K562 (cell line): ENCODE measurements around the gene PRKACA. TPM values are rescaled to one million over a fixed set of nuclear protein-coding genes. Genes with fewer than 3 reads are reported as not detected.

Experiments
- ARNT ChIP-seq, 2 experiments: fragments of 450-650 bp; IDR thresholded peaks; 2 replicates each; pipeline ENCODE4 v1.6.1; 2016; ENCODE audit warnings: mild to moderate bottlenecking in 1 of 2
- CAMTA2 ChIP-seq: fragments of 250-450 bp; sonication (Bioruptor Pico); conservative IDR thresholded peaks from 2 replicates; pipeline ENCODE4 v1.5.1; 2022
- CTCFL ChIP-seq: IDR thresholded peaks from 2 replicates; pipeline ENCODE4 v1.6.1; 2011; ENCODE audit warnings: borderline replicate concordance, low read depth, mild to moderate bottlenecking, moderate library complexity, low read length; ENCODE audit not compliant: insufficient read depth, poor library complexity, severe bottlenecking
- ESRRB ChIP-seq: fragments of 250-450 bp; sonication (Bioruptor Pico); IDR thresholded peaks from 2 replicates; pipeline ENCODE4 v1.5.0; 2020; ENCODE audit warnings: mild to moderate bottlenecking, moderate library complexity, borderline replicate concordance
- GABPA ChIP-seq: fragments of 200-800 bp; sonication (Bioruptor generic); conservative IDR thresholded peaks from 2 replicates; pipeline ENCODE4 v1.6.1; 2016; ENCODE audit warnings: low read depth, missing genetic modification characterization, missing compliant biosample characterization
- HDAC1 ChIP-seq, 2 experiments: fragments of 450-650 bp; IDR thresholded peaks; 2 replicates each; pipeline ENCODE4 v1.6.1; 2016 to 2017; ENCODE audit warnings: inconsistent platforms in 1 of 2, mild to moderate bottlenecking in 1 of 2, moderate library complexity in 1 of 2
- ILF3 ChIP-seq: fragments of 450-650 bp; IDR thresholded peaks from 2 replicates; pipeline ENCODE4 v1.6.1; 2018; ENCODE audit warnings: antibody characterized with exemption, mild to moderate bottlenecking, moderate library complexity, borderline replicate concordance
- KDM4B ChIP-seq, 2 experiments: fragments of 450-650 bp in 1 of 2; sonication (generic) in 1 of 2; IDR thresholded peaks; 2 replicates each; pipeline ENCODE4 v1.6.1; 2016 to 2017; ENCODE audit warnings: borderline replicate concordance in 2 of 2, antibody characterized with exemption in 1 of 2, low read depth in 1 of 2, mild to moderate bottlenecking in 1 of 2
- LCOR ChIP-seq: sonication (generic); formaldehyde crosslinking; IDR thresholded peaks from 2 replicates; pipeline ENCODE4 v1.8.0; 2022; ENCODE audit warnings: mild to moderate bottlenecking, missing genetic modification reagents
- PTTG1 ChIP-seq: fragments of 450-650 bp; IDR thresholded peaks from 2 replicates; pipeline ENCODE4 v1.6.1; 2016; ENCODE audit warnings: low read depth, mild to moderate bottlenecking, missing genetic modification characterization, missing compliant biosample characterization
- RBBP5 ChIP-seq: fragments of 200-600 bp; sonication (generic); IDR thresholded peaks from 2 replicates; pipeline ENCODE4 v1.6.1; 2012; ENCODE audit warnings: borderline replicate concordance, mild to moderate bottlenecking, low read length, control low read depth, inconsistent platforms; ENCODE audit not compliant: insufficient read depth, poor library complexity, severe bottlenecking
- SIN3A ChIP-seq, 2 experiments: fragments of 150-350 bp in 1 of 2; IDR thresholded peaks; 2 replicates each; pipeline ENCODE4 v1.6.1; 2011 to 2016; ENCODE audit warnings: borderline replicate concordance in 2 of 2, low read depth in 2 of 2, low read length in 2 of 2, mild to moderate bottlenecking in 2 of 2, moderate library complexity in 2 of 2; ENCODE audit not compliant: control insufficient read depth in 1 of 2
- SRSF3 ChIP-seq: fragments of 200-400 bp; formaldehyde crosslinking; IDR thresholded peaks from 2 replicates; pipeline ENCODE4 v1.6.1; 2016; ENCODE audit warnings: mild to moderate bottlenecking, low read length, moderate library complexity; ENCODE audit not compliant: insufficient read depth
- STAT6 ChIP-seq: sonication (generic); formaldehyde crosslinking; IDR thresholded peaks from 2 replicates; pipeline ENCODE4 v1.8.1; 2023; ENCODE audit warnings: mild to moderate bottlenecking, missing genetic modification reagents
- TAF9B ChIP-seq: fragments of 450-650 bp; IDR thresholded peaks from 2 replicates; pipeline ENCODE4 v1.6.1; 2018; ENCODE audit warnings: mild to moderate bottlenecking; ENCODE audit not compliant: partially characterized antibody
- TAL1 ChIP-seq: fragments of 450-650 bp; IDR thresholded peaks from 2 replicates; pipeline ENCODE4 v1.6.1; 2016; ENCODE audit warnings: mild to moderate bottlenecking
- TCF7 ChIP-seq: sonication (generic); IDR thresholded peaks from 2 replicates; pipeline ENCODE4 v1.6.1; 2016; ENCODE audit warnings: antibody characterized with exemption, borderline replicate concordance
- THAP7 ChIP-seq: fragments of 250-450 bp; sonication (Bioruptor Pico); IDR thresholded peaks from 2 replicates; pipeline ENCODE4 v1.5.0; 2021
- YY1 ChIP-seq, 3 experiments: IDR thresholded peaks; 2 replicates each; pipeline ENCODE4 v1.6.1; 2011; ENCODE audit warnings: low read length in 2 of 3, mild to moderate bottlenecking in 2 of 3, moderate library complexity in 2 of 3, borderline replicate concordance in 1 of 3, control low read depth in 1 of 3, low read depth in 1 of 3; ENCODE audit not compliant: insufficient read depth in 3 of 3, insufficient replicate concordance in 2 of 3, control insufficient read depth in 1 of 3, insufficient read length in 1 of 3; ENCODE audit errors: extremely low read depth in 1 of 3
- ZNF589 ChIP-seq: fragments of 200-800 bp; sonication (Bioruptor generic); IDR thresholded peaks from 2 replicates; pipeline ENCODE4 v1.6.1; 2016; ENCODE audit warnings: low read depth, missing genetic modification characterization, missing compliant biosample characterization
- polyA plus RNA-seq, 8 experiments: library from polyadenylated mRNA; depleted of rRNA in 4 of 8; stranded (reverse) in 5 of 8; unstranded in 3 of 8; fragments of >200 nt; fragmentation: Nextera tagmentation in 2 of 8; fragmentation: Illumina TruSeq in 1 of 8; extraction: Ambion mirVana in 2 of 8; extraction: Trizol in 1 of 8; gene quantifications; 2 replicates each; pipeline versions ENCODE4 v1.2.1 to v1.2.3, GENCODE V29; 2011 to 2014; ENCODE audit warnings: inconsistent platforms in 1 of 8, missing spikeins in 1 of 8
- total RNA-seq, 7 experiments: library from RNA; depleted of rRNA in 6 of 7; stranded (reverse); fragments of >200 nt in 6 of 7; fragmentation: Illumina TruSeq in 2 of 7; extraction: Trizol in 2 of 7; gene quantifications; 2 replicates each; pipeline versions ENCODE4 v1.2.1 to v1.2.3, GENCODE V29; 2011 to 2021; ENCODE audit warnings: low replicate concordance in 1 of 7

PRKACA gene
- total and polyA plus RNA-seq, 9 of the 15 experiments (the other 6 are each of a cell fraction or from before 2014, with no cell fraction given), result 1.2 to 63.1 (median 13.0) TPM

- TF ChIP-seq STAT6 (CRISPR knock-in tag) (no peak), SRSF3 (no peak), HDAC1 (IDR thresholded peaks at IDR 0.05) (peak in 1 of 2 experiments; percentile 74; a peak in 2 of 4 replicates), CTCFL (peak; percentile 15), TAF9B (no peak), ESRRB (CRISPR knock-in tag) (no peak), TAL1 (no peak; the same call in 1 of the 2 replicates), THAP7 (CRISPR knock-in tag) (no peak), GABPA (tag) (peak; percentile 60), ZNF589 (no peak), ILF3 (no peak; the same call in 1 of the 2 replicates), YY1 (IDR thresholded peaks at IDR 0.05; ENCODE audit: borderline replicate concordance in 1 of 3, control insufficient read depth in 1 of 3, extremely low read depth in 1 of 3, insufficient read depth in 3 of 3, insufficient read length in 1 of 3, insufficient replicate concordance in 2 of 3, low read depth in 1 of 3, low read length in 2 of 3) (peak in 1 of 3 experiments; percentile 18), PTTG1 (tag) (no peak), SIN3A (IDR thresholded peaks at IDR 0.05; ENCODE audit: borderline replicate concordance in 2 of 2, control insufficient read depth in 1 of 2, low read depth in 2 of 2, low read length in 2 of 2) (0 out of 4 replicates have a peak, but pooled peaks of 1 of the 2 experiments have one; percentile 24), CAMTA2 (no peak), LCOR (CRISPR knock-in tag) (0 out of 2 replicates have a peak, but pooled peaks have one; percentile 25), KDM4B (IDR thresholded peaks at IDR 0.05; ENCODE audit: borderline replicate concordance in 2 of 2, low read depth in 1 of 2) (peak in 1 of 2 experiments; percentile 37; a peak in 1 of 4 replicates), RBBP5 (peak; percentile 76), TCF7 (no peak), ARNT (IDR thresholded peaks at IDR 0.05) (peak in 1 of 2 experiments; percentile 72; a peak in 1 of 4 replicates)
Measured at GRCh38 chr19:14091081-14091812, 26.3 kb downstream of the PRKACA start (continued).
